ENCODE results near the gene NCKAP5.
"Not testable (repeated sequence)": the region's sequence is repeated elsewhere in the genome, so short reads cannot be mapped to it uniquely, and the experiment has no call there.

The NCKAP5 gene

DNA sequence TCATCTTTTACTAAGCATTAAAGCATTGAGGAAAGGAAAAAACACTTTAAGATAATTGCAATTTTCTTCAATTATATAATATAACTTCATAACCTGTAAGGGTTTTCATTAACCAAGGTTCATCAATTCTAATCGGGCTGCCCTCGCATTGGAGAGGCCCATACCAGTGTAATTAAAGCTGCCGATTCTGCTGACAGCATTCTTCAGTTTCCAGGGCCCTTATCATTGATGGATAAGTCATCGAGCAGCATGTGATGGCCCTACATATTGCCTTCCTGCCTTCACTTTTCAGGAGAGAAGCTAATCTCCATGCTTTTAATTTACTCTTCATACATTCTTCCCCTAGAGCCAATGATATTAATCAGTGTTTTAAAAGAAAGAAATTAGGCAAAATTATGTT lies 92.0 kb downstream of the NCKAP5 start:
- ChIA-PET CTCF (no interaction called here), POLR2A (no interaction called here)
- TF ChIP-seq, protein P1, sequence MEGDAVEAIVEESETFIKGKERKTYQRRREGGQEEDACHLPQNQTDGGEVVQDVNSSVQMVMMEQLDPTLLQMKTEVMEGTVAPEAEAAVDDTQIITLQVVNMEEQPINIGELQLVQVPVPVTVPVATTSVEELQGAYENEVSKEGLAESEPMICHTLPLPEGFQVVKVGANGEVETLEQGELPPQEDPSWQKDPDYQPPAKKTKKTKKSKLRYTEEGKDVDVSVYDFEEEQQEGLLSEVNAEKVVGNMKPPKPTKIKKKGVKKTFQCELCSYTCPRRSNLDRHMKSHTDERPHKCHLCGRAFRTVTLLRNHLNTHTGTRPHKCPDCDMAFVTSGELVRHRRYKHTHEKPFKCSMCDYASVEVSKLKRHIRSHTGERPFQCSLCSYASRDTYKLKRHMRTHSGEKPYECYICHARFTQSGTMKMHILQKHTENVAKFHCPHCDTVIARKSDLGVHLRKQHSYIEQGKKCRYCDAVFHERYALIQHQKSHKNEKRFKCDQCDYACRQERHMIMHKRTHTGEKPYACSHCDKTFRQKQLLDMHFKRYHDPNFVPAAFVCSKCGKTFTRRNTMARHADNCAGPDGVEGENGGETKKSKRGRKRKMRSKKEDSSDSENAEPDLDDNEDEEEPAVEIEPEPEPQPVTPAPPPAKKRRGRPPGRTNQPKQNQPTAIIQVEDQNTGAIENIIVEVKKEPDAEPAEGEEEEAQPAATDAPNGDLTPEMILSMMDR (IDR thresholded peaks at IDR 0.05; ENCODE audit: control extremely low read depth, extremely low read depth, low read depth, missing control alignments), result no peak
- DNase-seq (ENCODE audit: extremely low spot score), result no peak

DNA sequence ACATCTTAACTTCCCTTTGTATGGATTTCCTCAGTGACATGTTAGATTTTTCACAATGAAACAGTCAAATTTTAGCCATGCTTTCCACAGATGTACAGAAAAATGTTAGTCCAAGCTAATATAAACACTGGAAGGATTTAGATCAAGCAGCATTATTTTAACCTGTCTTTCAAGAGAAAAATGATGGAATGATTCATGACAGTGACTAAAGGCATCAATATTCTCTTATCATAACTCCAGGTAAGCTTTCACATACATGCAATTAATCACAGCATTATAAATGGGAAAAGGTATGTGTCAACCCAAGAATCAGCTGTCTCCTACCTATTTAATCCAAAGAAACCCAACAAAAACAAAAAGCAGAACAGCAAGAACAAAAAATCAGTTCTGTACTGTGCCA lies 92.7 kb downstream of the NCKAP5 start:
- TF ChIP-seq, protein P1 (IDR thresholded peaks at IDR 0.05; ENCODE audit: control extremely low read depth, extremely low read depth, low read depth, missing control alignments), result no peak
- CTCF ChIA-PET, result no interaction called here
- POLR2A ChIA-PET, result no interaction called here
- no peak for DNase-seq (ENCODE audit: extremely low spot score)

DNA sequence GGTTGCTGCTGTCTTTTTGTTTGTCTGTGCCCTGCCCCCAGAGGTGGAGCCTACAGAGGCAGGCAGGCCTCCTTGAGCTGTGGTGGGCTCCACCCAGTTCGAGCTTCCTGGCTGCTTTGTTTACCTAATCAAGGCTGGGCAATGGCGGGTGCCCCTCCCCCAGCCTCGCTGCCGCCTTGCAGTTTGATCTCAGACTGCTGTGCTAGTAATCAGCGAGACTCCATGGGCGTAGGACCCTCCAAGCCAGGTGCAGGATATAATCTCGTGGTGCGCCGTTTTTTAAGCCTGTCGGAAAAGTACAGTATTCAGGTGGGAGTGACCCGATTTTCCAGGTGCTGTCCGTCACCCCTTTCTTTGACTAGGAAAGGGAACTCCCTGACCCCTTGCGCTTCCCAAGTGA lies 97.8 kb downstream of the NCKAP5 start:
- CTCF ChIA-PET; DNase-seq (ENCODE audit: extremely low spot score); POLR2A ChIA-PET: not testable (repeated sequence)

- CTCF ChIA-PET, result no interaction called here
- no peak for DNase-seq (ENCODE audit: extremely low spot score)
- TF ChIP-seq, protein P1 (IDR thresholded peaks at IDR 0.05; ENCODE audit: control extremely low read depth, extremely low read depth, low read depth, missing control alignments), result no peak
- POLR2A ChIA-PET, result no interaction called here
Observed at GRCh38 chr2:133462811-133463210, 105.5 kb downstream of the NCKAP5 start.

GRCh38 chr2:133461484-133461883 lies 106.8 kb downstream of the NCKAP5 start:
- ChIA-PET CTCF (no interaction called here), POLR2A (no interaction called here)
- no peak for DNase-seq (ENCODE audit: extremely low spot score)
- TF ChIP-seq, protein P1 (IDR thresholded peaks at IDR 0.05; ENCODE audit: control extremely low read depth, extremely low read depth, low read depth, missing control alignments), result no peak

- ChIA-PET CTCF (no interaction called here), POLR2A (no interaction called here)
- no peak for DNase-seq (ENCODE audit: extremely low spot score)
- TF ChIP-seq, protein P1 (IDR thresholded peaks at IDR 0.05; ENCODE audit: control extremely low read depth, extremely low read depth, low read depth, missing control alignments), result no peak
Observed at GRCh38 chr2:133459590-133459989, 108.7 kb downstream of the NCKAP5 start.

DNA sequence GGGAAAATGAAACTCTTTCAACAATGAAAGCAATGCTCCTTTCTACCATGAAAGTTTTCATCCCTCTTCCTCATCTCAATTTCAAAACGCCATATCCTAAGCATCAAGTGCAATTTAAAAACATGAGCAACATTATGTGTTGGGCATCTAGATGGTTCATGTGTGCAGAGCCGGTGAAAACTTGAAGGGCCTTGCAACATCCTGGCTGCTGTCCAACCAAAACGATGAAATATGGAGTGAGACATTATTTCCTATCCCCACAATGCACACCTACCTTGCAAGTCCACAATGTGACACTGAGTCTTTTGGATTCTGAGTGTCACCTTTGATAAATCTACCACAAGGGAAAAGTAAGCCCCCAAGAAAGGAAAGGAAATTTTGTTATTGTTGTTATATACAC lies 110.0 kb downstream of the NCKAP5 start:
- ChIA-PET POLR2A (no interaction called here), CTCF (no interaction called here)
- TF ChIP-seq, protein P1 (IDR thresholded peaks at IDR 0.05; ENCODE audit: control extremely low read depth, extremely low read depth, low read depth, missing control alignments), result no peak
- DNase-seq (ENCODE audit: extremely low spot score), result no peak
